Raji (cell line): ENCODE results near the gene GPAT3.

Source experiments
- POLR2A ChIP-seq: IDR thresholded peaks from 2 replicates; pipeline ENCODE4 v1.6.1; 2011; ENCODE audit warnings: low read depth, low read length, control low read depth; ENCODE audit not compliant: insufficient read depth

Gene GPAT3

DNA sequence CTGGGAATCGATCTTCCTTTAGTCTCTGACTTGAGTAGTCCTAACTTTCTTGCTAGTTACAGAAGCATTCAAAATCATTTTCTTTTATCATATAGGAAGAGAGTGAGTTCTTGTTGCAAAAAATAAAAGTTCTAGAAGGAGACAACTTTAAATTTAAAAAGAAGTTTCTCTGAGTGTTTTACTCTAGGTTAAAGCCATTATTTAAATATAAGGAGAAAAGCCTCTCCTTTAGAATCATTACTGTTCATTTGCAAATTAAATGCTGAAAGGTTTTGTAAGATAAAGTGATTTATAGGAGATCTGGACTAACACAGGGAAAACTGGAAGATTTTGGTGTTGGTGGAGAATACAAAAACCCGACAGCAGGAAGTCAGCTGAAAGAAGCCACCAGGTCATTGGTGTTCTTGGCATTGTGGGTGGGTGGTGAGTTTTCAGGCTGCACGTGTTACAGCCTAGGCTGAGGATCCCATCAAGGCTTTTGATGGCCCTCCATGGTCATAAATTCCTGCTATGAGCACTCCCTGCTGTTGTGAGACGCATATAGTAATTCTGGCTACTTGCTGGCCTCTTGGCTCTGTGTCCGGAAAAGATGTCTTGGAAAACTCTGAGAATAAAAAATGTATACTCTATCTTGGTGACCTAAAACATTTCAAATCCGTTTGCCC is 81.6 kb downstream of the GPAT3 start:
- no peak for TF ChIP-seq POLR2A

- TF ChIP-seq POLR2A: no peak
These were observed 82.5 kb downstream of the GPAT3 start for GRCh38 chr4:83618431-83618830.

- TF ChIP-seq POLR2A: no peak
These were observed 83.2 kb downstream of the GPAT3 start for GRCh38 chr4:83618991-83619645.

GRCh38 chr4:83625821-83626220 is 89.9 kb downstream of the GPAT3 start:
- no peak for TF ChIP-seq POLR2A

DNA sequence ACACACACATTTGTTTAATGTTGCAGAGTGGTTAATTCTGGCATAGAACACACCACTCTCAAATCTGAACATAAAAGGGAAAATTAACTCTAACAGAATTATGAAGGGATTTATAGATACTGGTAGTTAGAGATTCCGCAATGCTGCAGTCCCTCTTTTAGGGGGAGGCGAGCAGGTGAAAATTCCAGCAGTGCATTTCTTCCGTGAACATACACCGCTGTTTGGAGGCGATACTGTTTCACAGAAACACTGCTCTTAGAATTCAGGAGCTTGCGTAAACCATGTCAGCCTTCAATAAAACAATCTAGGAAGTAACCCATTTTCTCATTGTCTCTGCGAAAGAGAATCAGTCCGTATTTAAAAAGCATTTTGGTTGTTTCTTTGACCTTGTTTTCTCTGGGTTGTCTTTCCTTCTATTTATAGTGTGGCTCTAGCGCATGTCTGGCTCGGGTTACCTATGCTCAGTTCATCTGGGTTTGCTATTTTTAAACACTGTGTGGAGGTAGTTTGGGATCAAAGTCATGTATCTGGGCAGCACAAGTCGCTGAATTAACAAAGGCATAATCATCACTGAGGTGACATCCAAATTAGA is 90.4 kb downstream of the GPAT3 start:
- no peak for TF ChIP-seq POLR2A

DNA sequence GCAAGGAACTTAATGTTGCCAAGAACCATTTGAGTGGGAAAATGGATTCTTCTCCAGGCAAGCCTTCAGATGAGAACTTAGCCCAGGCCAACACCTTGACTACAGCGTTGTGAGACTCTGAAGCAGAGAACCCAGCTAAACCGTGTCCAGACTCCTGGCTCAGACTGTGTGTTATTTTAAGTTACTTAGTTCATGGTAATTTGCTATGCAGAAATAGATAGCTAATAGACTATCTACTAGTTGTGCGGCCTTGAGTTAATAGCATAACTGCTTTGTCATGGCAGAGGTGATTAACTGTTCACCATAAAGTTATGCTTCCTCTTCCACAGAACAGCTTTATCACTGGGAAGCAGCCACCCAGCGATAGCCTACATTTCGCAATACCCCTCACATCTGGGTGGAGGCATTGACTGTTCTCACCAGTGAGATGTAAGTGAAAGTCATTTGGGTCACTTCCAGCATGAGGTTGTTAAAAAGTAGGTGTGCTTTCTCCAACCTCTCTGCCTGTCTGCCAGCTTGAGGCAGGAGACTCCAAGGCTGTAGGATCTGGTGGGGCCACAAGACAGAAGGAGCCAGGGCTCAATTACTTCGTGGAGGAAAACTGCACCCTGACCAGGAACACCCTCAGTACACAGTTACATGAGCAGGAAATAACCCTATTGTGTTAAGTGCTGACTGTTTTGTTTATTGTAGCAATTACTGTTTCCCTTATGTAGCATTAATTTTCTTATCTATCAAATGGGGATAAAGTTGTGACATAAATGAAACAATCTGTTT is 94.2 kb downstream of the GPAT3 start:
- TF ChIP-seq POLR2A: no peak

GRCh38 chr4:83631066-83631465 is 95.2 kb downstream of the GPAT3 start:
- no peak for TF ChIP-seq POLR2A

DNA sequence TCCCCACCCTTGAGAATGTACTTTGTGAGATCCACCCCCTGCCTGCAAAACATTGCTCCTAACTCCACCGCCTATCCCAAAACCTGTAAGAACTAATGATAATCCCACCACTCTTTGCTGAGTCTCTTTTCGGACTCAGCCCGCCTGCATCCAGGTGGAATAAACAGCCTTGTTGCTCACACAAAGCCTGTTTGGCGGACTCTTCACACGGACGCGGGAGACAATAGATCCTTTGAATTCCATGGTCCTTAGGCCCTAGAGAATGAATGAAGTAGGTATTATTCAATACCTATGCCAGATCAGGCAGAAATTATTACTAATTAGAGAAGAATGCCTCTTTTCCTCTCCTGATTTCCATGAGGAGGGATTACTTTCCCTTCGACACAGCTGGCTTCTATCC is 101.0 kb downstream of the GPAT3 start:
- TF ChIP-seq POLR2A: no peak

DNA sequence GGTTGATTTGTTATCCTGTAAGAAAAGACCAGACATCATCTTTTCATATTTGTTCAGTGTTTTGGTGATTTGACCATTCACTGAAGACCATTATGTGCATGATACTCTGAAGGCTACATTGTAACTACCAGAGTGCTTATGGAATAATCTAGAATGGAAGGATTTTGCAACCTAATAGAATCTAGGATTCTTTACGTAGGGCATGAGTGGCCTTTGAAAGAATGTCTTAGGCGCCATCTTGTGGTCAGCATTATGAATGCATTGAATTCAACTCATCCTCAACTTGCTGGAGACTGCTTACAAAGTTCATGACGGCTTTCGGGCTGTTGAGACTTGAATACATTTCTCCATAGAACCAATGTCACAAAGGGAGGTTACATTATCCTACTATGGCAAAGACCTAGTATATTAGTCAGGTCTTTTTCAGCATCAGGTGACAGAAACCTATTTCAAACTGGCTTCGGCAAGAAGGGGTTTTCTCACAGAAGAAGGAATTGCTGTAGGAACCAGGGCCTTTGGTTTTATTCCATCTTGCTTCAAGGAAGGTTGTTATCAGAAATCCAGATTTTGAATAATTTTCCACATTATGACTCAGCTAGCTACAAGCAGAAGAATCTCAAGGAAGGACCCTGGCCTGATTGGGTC is 104.1 kb downstream of the GPAT3 start:
- TF ChIP-seq POLR2A: no peak

DNA sequence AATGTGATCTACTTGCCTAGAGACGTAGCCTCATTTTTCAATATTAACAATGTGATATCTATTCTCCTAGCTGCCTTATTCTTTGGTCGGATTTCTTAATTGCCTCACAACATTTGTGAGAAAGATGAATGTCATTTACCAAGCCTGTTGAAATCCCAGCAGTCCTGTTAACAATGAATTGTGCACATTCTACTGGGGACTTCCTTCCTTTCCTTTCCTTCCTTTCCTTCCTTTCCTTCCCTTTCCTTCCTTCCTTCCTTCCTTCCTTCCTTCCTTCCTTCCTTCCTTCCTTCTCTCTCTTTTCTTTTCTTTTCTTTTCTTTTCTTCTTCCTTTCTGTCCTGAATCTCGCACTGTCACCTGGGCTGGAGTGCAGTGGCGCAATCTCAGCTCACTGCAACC is 107.1 kb downstream of the GPAT3 start:
- no peak for TF ChIP-seq POLR2A

- TF ChIP-seq POLR2A: no peak
These were observed 109.1 kb downstream of the GPAT3 start for GRCh38 chr4:83644677-83645659.

DNA sequence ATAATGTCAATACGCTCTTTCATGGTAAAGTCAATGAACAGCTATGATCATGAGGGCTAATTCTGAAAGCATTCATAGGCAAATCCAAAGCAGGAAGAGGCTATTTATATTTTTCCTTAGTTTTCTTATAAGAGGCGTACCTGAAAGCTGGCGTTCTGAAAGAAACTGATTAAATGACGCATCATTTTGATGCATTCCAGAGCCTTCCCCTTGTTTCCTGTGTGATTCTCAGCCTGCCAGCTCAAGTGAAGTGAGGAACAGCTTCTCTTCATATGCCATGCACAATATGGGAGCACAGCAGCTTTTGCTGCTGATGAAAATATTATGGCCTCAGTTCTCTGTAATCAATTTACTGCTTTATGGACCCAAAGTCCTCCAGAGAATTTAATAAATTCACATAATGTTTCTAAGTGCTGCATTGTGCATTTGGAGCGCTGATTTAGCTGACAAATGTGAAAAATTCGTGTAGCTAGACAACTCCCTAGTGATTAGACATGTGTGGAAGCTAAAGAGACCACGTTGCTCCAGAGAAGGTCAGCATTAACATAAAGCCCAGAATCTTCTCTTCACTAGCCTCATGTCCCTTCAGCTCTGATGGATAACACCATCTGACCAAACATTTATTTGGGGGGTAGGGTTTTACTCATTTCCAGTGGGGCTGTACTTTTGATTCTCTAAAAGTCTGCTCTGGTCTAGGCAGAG is 110.8 kb downstream of the GPAT3 start:
- no peak for TF ChIP-seq POLR2A

GRCh38 chr4:83651846-83652245 is 115.9 kb downstream of the GPAT3 start:
- TF ChIP-seq POLR2A: no peak
